CD4-positive, alpha-beta T cell (primary cell): ENCODE measurements around the gene MPRIP. TPM values are rescaled to one million over a fixed set of nuclear protein-coding genes. Genes with fewer than 3 reads are reported as not detected.

Experiments
- ATAC-seq: fragments of 200-7000 bp; cut with Tn5 transposase; one replicate; pipeline ENCODE4 v1.10.0; 2022; ENCODE audit warnings: mild to moderate bottlenecking; ENCODE audit not compliant: poor library complexity
- CTCF ChIA-PET: fragments of 350-600 bp; sonication (Branson Sonifier 250); formaldehyde crosslinking; loops from one replicate; lab custom pipeline; 2021; ENCODE audit warnings: antibody characterized with exemption, inconsistent platforms; lab: Charles Lee
- POLR2A ChIA-PET: fragments of 350-600 bp; sonication (Branson Sonifier 250); formaldehyde crosslinking; loops from one replicate; lab custom pipeline; 2021; ENCODE audit warnings: antibody characterized with exemption, inconsistent platforms; lab: Charles Lee
- DNase-seq, 14 experiments: peaks; one replicate each; pipeline ENCODE4 v3.0.0-alpha.2; 2013 to 2020; ENCODE audit warnings: mixed read lengths in 2 of 14
- H3K27ac ChIP-seq, 2 donors: one replicate each; pipeline versions ENCODE4 v1.5.1 to v1.7.0; 2013; ENCODE audit warnings: low read length in 2 of 2, low read depth in 1 of 2, mild to moderate bottlenecking in 1 of 2
- H3K27me3 ChIP-seq, 2 experiments: 1 replicate in 1 of 2; 2 replicates in 1 of 2; pipeline versions ENCODE4 v1.6.1 to v1.7.0; 2013; ENCODE audit warnings: low read length in 2 of 2, control low read depth in 1 of 2, mild to moderate bottlenecking in 1 of 2, moderate library complexity in 1 of 2; ENCODE audit not compliant: insufficient read depth in 2 of 2, control insufficient read depth in 1 of 2
- H3K36me3 ChIP-seq: one replicate; pipeline ENCODE4 v1.6.1; 2013; ENCODE audit warnings: low read length, control low read depth; ENCODE audit not compliant: insufficient read depth
- H3K4me1 ChIP-seq: one replicate; pipeline ENCODE4 v1.6.1; 2013; ENCODE audit warnings: low read length, control low read depth; ENCODE audit not compliant: insufficient read depth
- H3K4me3 ChIP-seq: one replicate; pipeline ENCODE4 v1.5.1; 2013; ENCODE audit warnings: mild to moderate bottlenecking, low read length, moderate library complexity
- H3K9me3 ChIP-seq, 2 experiments: 1 replicate in 1 of 2; 2 replicates in 1 of 2; pipeline versions ENCODE4 v1.6.1 to v1.7.0; 2013; ENCODE audit warnings: low read length in 2 of 2, mild to moderate bottlenecking in 2 of 2, control low read depth in 1 of 2, moderate library complexity in 1 of 2; ENCODE audit not compliant: control insufficient read depth in 1 of 2, insufficient read depth in 1 of 2
- H3K27ac Mint-ChIP-seq: one replicate; pipeline ENCODE4 v1.8.0; 2020; ENCODE audit warnings: mixed read lengths
- H3K27me3 Mint-ChIP-seq: one replicate; pipeline ENCODE4 v1.8.0; 2021; ENCODE audit warnings: mixed read lengths
- H3K36me3 Mint-ChIP-seq: one replicate; pipeline ENCODE4 v1.8.0; 2021; ENCODE audit warnings: low read depth, mixed read lengths
- H3K4me1 Mint-ChIP-seq: one replicate; pipeline ENCODE4 v1.8.0; 2021; ENCODE audit warnings: low read depth, mixed read lengths
- H3K4me3 Mint-ChIP-seq: one replicate; pipeline ENCODE4 v1.8.0; 2020; ENCODE audit warnings: mild to moderate bottlenecking, mixed read lengths
- H3K9me3 Mint-ChIP-seq: one replicate; pipeline ENCODE4 v1.8.0; 2020; ENCODE audit warnings: mixed read lengths
- intact Hi-C, 2 experiments: fragments of 100-400 bp; cut with DNase I in 1 of 2; cut with micrococcal nuclease in 1 of 2; formaldehyde crosslinking; loops; one replicate each; pipeline versions ENCODE4 v1.15.1 to v1.9.0; 2023 to 2025; cut with DNase I, micrococcal nuclease
- total RNA-seq, 174 experiments: library from RNA in 2 of 174; stranded (reverse) in 2 of 174; gene quantifications; one replicate each; pipeline ENCODE4 v1.2.3 and lab custom pipeline; 2021 to 2026
- TF ChIP-seq, protein P1 (sequence below): fragments of 200-600 bp; IDR thresholded peaks from one replicate; pipeline ENCODE4 v1.8.0; 2022; ENCODE audit warnings: antibody characterized with exemption, mild to moderate bottlenecking

Gene MPRIP
- total RNA-seq, 2 experiments from 2014 or later, result 176 to 188 TPM

DNA sequence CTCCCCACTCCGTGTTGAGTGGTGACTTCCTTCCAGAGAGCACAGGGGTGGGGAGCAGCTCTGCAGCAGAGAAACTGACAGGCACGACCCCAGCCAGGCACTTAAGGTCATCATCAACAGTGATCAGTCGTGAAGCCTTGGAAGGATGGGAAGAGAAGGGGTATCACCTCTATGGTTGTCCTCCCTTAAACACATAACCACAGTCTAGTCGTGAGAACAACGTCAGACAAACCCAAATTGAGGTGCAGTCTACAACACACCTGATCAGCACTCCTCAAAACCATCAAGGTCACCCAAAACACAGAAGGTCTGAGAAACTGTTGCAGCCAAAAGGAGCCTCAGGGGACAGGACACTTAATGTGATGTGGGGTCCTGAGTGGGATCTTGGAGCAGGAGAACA, 68.3 kb downstream of the MPRIP start:
- intact Hi-C loops, result no loop called here
- H3K9me3 ChIP-seq, result no peaks in the 10 kb centered on the region
- H3K4me1 ChIP-seq, result peaks cover 75% of the 10 kb centered on the region
- H3K27me3 Mint-ChIP-seq, result no peaks in the 10 kb centered on the region
- H3K27ac ChIP-seq, result peak overlapping the region in 1 of 2 donors; percentile 47
- TF ChIP-seq, protein P1, sequence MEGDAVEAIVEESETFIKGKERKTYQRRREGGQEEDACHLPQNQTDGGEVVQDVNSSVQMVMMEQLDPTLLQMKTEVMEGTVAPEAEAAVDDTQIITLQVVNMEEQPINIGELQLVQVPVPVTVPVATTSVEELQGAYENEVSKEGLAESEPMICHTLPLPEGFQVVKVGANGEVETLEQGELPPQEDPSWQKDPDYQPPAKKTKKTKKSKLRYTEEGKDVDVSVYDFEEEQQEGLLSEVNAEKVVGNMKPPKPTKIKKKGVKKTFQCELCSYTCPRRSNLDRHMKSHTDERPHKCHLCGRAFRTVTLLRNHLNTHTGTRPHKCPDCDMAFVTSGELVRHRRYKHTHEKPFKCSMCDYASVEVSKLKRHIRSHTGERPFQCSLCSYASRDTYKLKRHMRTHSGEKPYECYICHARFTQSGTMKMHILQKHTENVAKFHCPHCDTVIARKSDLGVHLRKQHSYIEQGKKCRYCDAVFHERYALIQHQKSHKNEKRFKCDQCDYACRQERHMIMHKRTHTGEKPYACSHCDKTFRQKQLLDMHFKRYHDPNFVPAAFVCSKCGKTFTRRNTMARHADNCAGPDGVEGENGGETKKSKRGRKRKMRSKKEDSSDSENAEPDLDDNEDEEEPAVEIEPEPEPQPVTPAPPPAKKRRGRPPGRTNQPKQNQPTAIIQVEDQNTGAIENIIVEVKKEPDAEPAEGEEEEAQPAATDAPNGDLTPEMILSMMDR, result no peak
- ChIA-PET POLR2A (no interaction called here), CTCF (interaction anchor here (0.8 to 2.3 kb wide), 2 partner anchors 31 to 920 kb away, joined by 3 to 6 read pairs; no protein-coding TSS in a partner anchor)
- H3K36me3 ChIP-seq, result peaks cover 5% of the 10 kb centered on the region
- DNase-seq (peak in 3 of 14 experiments; percentile 24 to 53 (median 25)), ATAC-seq (peak; percentile 50)
- H3K4me3 ChIP-seq, result no peak overlapping the region
- peaks cover 7% of the 10 kb centered on the region for H3K36me3 Mint-ChIP-seq
- no peaks in the 10 kb centered on the region for H3K9me3 Mint-ChIP-seq
- H3K27me3 ChIP-seq, result no peaks in the 10 kb centered on the region
- H3K4me1 Mint-ChIP-seq, result peaks cover 83% of the 10 kb centered on the region
- H3K4me3 Mint-ChIP-seq, result no peak overlapping the region
- peak overlapping the region; percentile 67 for H3K27ac Mint-ChIP-seq

DNA sequence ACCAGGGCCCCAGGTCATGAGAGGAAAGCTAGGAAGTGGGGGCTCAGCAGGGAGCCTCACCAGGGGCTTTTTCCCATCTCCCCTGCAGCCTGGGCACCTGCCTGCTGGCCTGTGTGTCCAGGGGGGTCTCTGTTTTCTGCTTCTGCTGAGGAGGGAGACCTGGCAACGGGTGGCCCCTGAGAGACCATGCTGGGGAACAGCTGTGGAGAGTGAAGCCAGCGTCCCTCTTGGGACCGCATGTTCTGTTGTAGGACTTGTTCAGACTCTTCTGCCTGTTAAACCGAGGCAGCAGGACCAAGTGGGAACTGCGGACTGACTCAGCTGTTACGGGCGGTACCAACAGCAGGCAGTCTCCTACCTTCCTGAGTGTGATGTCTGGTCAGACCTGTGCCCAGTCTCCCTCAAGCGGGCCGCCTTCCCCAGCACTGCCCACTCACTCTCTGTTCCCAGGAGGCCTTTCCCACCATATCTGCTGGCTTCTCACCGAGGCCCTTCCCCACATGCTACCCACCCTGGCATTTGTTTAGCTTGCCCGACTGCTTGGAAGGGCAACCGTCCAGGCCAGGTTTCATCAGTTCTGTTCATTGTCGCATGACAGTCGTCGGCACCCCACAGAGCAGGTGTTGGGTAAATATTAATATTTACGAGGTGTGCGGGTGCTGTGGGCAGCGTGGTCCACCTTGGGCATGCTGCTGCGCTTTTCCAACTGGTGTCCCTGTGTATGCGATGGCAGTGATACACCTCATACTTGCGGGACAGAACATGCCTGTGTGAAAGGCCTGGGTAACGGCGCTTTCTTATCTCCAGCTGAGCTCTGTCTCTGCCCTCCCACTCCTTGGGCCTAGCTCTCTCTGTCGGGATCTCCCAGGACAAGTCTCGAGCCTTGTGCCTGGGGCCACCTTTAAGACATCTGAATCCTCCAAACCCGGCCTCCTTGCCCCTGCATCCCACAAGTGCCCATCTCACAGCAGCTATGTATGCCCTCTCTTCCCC, 69.4 kb downstream of the MPRIP start:
- H3K36me3 ChIP-seq, result no peaks in the 10 kb centered on the region
- POLR2A ChIA-PET, result no interaction called here

DNA sequence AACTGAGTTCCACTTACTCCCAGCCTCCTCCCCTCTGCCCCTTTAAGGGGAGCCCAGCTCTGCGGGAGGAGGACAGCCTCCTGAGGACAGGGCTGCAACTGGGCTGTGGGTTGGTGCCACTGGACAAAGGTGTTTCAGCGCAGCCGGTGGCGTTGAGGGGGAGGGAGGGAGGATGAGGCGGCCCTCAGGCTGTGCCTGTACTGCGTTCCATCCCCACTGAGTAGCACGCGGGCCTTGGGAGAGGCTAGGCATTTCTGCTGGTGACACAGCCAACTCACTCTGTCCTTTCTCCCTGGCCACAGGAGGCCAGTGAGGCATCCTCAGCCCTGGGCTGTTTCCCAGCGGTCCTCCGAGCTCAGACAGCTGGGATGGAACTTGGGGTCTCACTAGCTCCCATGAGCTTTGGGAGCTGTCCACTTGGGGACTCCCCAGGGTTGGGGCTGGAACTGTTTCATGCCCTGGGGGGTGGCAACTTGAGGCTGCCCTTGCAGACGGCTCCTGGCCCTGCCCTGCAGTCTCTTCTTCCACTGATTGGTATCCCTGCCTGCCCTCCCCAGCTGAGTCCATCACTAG, 70.5 kb downstream of the MPRIP start:
- intact Hi-C loops, result no loop called here
- H3K36me3 ChIP-seq, result no peaks in the 10 kb centered on the region
- peaks cover 81% of the 10 kb centered on the region for H3K4me1 ChIP-seq
- TF ChIP-seq, protein P1, result no peak
- Mint-ChIP-seq H3K36me3 (peaks cover 6% of the 10 kb centered on the region), H3K27me3 (no peaks in the 10 kb centered on the region), H3K4me3 (no peak overlapping the region), H3K27ac (peak overlapping the region; percentile 2), H3K9me3 (no peaks in the 10 kb centered on the region), H3K4me1 (peaks cover 81% of the 10 kb centered on the region)
- no peak overlapping the region for H3K4me3 ChIP-seq
- CTCF ChIA-PET, result interaction anchor here (1.3 kb wide), 1 partner anchor 29 kb away, joined by 3 read pairs; no protein-coding TSS in a partner anchor
- POLR2A ChIA-PET, result no interaction called here
- no peak for ATAC-seq
- H3K9me3 ChIP-seq, result no peaks in the 10 kb centered on the region
- no peak for DNase-seq
- H3K27ac ChIP-seq, result no peak overlapping the region
- H3K27me3 ChIP-seq, result no peaks in the 10 kb centered on the region

More for the DNA sequence above, 69.4 kb downstream of the MPRIP start:
- Histone ChIP-seq H3K9me3 (no peaks in the 10 kb centered on the region), H3K27ac (no peak overlapping the region), H3K4me3 (no peak overlapping the region), H3K27me3 (no peaks in the 10 kb centered on the region), H3K4me1 (peaks cover 81% of the 10 kb centered on the region)
- peak overlapping the region; percentile 67 for H3K27ac Mint-ChIP-seq
- no peaks in the 10 kb centered on the region for H3K27me3 Mint-ChIP-seq
- TF ChIP-seq, protein P1, result no peak
- peaks cover 82% of the 10 kb centered on the region for H3K4me1 Mint-ChIP-seq
- no peak overlapping the region for H3K4me3 Mint-ChIP-seq
- peaks cover 7% of the 10 kb centered on the region for H3K36me3 Mint-ChIP-seq
- intact Hi-C loops, result no loop called here
- no peak for ATAC-seq
- CTCF ChIA-PET, result interaction anchor here (0.6 kb wide), 1 partner anchor 30 kb away, joined by 5 read pairs; no protein-coding TSS in a partner anchor
- no peaks in the 10 kb centered on the region for H3K9me3 Mint-ChIP-seq
- no peak for DNase-seq
